T1000 (cell line): ENCODE measurements around the gene MSL1.

Source experiments
- DNase-seq: peaks from one replicate; lab custom pipeline; 2025; ENCODE audit warnings: mixed read lengths; lab: John Stamatoyannopoulos, UW

MSL1 gene

DNA sequence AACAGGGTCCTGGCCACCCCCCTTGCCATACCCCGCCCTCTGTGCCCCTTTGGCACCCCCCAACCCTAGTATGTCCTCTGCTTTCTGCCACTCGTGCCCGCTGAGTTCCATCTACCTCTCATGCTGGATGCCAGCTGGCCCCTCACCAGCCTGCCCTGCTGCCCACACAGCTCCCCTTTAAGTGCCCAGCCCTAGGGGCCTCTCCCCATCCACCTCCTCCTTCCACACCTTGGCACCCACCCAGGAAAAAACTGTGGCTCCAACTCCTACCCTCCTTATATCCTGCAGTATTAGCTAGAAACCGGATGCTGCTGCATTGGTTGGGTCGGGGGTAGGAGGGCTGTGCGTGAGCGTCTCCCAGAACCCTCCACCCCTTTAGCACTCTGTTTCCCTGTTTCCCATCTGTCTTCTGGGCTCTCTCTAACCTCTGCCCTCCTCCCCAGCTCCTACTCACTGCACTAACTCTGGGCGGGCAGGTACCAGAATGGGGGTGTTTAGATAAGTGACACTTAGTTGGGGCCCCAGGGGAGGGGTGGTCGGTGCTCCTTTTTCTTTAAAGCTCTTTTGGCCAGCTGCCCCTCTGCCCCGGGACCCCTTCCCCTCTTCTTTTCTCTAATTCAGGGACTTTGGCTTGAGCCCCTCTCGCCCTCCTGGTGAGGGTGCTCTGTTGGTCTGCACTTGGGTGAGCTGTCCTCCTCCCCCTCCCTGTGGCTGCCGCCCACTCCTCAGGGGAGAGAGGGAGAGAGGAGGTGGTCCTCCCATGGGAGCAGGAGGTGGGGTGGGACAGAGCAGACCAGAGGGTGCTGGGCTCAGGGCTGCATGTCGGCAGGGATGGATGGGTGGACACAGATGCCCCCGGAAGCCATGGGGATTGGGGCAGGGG, 31.3 kb upstream of the MSL1 start:
- DNase-seq: no peak

DNA sequence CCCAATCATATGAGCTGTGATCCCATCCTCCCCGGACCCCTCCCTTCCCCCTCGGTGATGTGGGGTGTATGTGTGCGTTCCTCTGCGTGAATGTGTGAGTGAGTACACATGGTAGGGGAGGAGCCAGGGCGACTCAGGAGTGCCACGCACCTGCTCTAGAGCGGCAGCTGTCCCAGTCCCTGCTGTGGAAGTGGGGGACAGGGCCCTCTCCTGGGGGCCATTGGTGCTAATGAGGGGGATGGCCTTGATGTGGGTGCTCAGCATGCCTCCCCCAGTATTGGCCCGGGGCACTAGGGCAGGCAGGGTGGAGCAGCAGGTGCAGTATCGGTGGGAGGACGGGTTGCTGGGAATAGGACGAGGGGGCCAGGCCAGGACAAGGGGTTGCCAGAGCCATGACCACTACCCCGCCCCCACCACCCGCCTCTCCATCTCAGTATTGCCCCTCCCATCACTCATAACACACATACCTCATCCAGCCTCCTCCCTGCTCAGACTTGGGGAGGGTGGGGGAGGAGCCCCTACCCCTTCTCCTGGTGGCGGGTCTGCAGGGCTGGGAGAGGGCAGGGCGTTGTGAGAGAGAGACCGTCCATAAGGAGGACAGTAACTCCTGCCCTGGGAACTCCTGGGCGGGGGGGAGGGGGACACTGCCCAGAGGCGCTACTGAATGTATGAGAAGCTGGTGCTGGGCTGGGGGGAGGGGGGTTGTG, 29.9 kb upstream of the MSL1 start:
- DNase-seq: no peak

DNA sequence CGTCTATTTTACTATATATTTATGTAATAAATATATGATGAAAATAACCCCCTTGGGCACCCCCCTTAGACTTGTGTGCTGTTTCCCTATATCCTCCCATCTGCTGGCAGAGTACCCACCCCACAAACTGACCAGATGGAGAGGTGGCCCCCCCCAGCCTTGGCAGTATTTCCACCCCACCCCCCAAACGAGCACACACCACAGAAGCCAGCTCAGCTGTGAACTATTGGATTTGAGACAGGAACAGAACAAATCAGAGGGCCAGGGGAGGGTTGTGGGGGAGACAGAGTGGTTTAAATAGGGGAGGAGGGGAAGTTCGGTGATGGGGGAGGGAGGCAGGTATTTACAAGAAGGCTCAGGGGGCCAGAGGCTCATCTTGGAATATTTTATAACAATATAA, 29.2 kb upstream of the MSL1 start:
- DNase-seq: no peak

GRCh38 chr17:40093005-40093579, 28.7 kb upstream of the MSL1 start:
- no peak for DNase-seq

GRCh38 chr17:40093580-40094201, 28.1 kb upstream of the MSL1 start:
- no peak for DNase-seq

DNA sequence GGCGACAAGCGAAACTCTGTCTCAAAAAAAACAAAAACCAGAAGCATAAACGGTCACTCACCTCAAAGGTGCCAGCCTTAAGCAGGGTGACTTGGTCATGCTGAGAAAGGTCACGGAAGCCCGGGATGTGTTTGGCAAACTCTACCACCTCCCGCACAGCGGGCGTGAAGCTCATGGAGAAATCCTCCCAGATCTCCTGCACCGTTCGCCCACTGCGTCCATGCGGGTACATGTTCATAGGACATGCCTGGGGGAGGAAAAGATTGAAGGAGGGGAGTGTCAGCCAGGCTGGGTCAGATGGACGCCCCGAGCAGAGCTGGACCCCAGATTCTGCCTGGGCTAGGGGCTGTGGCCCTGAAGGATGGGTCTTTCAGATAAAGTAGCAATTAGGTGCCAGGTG, 26.9 kb upstream of the MSL1 start:
- no peak for DNase-seq

GRCh38 chr17:40095351-40095943, 26.3 kb upstream of the MSL1 start:
- DNase-seq: no peak

DNA sequence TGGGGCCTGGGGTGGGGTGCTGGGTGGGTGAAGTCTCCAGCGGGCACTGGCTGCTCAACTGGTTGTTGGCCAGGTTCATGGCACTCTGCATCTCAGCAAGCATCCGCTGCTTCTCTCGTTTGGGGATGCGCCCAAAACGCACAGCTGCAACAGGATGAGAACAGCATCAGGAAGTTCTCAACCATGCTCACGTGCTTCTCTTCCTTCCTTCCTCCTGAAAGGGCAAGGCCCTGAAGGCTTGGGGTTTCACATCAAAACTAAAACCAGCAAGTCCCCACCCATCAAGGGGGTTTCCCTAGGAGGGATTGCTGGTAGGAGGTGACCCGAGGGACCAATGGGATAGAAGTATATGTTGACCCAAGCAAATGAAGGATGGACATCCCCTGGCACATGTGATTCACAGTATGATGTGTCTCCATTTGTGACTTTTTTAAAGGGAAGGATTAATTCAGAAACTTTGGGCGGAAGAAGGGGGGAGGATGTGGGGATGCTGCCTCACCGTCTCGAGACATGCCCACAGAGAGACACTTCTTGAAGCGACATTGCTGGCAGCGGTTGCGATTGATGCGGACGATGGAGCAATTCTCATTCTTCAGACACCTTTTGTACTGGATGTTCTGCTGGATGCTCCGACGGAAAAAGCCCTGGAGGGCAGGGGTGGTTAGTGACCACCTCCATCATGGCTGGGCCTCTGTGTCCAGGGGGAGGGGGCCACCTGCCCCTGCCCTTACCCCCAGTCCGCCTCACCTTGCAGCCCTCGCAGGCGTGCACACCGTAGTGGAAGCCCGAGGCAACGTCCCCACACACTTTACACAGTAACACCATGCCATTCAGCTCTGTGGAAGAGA, 25.6 kb upstream of the MSL1 start:
- no peak for DNase-seq

DNA sequence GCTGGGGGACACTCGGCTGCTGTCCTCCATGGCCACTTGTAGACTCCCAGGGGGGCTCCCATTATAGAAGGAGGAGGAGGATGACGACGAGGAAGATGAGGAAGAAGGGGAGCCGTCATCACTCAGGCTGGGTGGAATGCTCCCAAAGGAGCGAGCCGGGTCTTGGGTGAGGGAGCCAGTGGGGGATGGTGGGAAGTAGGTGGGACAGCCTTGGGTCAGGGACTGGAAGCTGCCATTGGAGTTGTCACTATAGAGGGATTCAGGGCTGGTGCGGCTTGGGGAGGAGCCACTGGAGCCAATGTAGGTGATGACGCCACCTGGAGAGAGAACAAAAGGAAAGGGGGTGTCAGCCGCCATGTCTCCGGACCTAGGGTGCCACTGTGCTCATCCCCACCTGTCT, 24.7 kb upstream of the MSL1 start:
- DNase-seq: no peak

- no peak for DNase-seq
These were observed 23.6 kb upstream of the MSL1 start for GRCh38 chr17:40097931-40098845.

DNA sequence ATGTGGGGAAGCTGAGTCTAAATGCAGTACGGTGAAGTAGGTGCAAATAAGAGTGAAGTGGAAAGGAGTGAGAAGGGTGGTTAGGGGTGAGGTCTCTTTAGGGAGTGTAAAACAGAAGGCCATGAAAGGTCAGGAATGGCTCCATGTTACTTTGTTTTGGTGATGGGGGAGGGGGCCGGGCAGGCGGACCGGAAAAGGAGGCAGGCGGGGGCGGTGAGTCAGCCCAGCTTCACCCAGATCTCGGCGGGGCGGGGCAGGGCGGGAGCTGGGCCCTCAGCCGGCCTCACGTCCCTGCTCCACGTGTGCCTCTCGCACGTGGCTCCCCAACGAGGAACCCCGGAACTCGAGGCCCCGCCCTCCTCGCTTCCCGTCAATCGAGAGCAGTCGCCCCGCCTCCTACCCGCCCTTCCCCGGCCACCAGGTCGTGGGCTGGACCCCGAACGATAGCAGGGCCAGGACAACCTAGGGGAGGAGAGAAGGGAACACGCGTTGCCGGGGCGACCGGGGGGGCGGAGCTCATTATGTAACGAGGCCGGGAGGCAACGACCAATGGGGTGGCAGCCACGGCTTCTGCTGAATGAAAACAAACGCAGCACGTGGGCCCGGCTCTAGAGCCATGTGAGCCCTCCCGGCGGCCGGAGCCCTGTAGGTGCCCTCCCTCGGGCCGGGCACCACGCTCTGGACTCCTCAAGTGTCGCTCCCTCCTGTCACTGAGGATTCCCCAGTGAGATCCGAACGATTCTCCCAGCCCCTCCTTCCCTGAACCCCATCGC, 22.7 kb upstream of the MSL1 start:
- peak; percentile 99 for DNase-seq

- DNase-seq: no peak
These were observed 22.0 kb upstream of the MSL1 start for GRCh38 chr17:40099619-40100418.

GRCh38 chr17:40100419-40100668, 21.4 kb upstream of the MSL1 start, which contains the start of gene NR1D1:
TSS of gene NR1D1 (minus strand) at chr17:40100589. CDS start at chr17:40100094, 495 bp downstream.
- DNase-seq: no peak

DNA sequence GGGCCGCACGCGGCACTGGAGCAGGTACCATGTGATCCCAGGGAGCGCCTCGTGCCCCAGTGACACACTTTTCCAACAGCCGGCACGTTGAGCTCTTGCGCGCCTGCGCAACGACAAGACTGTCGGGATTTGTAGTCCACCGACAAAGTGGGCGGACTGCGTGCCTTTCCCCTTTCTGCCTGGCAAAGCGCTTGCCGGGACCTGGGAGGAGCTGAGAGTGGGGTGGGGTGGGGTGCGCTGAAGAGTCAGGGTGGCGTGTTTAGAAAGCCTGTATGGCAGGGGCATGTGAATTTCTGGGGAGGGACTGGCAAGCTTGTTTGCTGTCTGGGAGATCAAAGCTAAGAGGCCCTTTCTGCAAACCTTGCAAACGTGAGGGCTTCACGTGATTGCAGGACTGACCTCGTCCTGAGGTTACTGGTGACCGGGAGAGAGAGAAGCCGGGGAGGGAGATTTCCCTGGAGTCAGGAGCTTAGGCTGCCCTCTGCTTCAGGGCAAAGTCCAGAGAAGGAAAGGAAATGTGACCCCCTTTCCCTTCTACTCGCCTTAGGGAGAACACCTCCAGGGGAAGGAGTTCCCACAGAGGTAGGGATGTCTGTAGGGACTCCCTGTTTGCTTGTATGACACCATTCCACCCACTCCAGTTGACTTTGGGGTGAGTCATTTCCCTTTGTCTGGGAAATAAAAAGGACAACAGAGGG, 21.0 kb upstream of the MSL1 start:
- DNase-seq: peak; percentile 98

DNA sequence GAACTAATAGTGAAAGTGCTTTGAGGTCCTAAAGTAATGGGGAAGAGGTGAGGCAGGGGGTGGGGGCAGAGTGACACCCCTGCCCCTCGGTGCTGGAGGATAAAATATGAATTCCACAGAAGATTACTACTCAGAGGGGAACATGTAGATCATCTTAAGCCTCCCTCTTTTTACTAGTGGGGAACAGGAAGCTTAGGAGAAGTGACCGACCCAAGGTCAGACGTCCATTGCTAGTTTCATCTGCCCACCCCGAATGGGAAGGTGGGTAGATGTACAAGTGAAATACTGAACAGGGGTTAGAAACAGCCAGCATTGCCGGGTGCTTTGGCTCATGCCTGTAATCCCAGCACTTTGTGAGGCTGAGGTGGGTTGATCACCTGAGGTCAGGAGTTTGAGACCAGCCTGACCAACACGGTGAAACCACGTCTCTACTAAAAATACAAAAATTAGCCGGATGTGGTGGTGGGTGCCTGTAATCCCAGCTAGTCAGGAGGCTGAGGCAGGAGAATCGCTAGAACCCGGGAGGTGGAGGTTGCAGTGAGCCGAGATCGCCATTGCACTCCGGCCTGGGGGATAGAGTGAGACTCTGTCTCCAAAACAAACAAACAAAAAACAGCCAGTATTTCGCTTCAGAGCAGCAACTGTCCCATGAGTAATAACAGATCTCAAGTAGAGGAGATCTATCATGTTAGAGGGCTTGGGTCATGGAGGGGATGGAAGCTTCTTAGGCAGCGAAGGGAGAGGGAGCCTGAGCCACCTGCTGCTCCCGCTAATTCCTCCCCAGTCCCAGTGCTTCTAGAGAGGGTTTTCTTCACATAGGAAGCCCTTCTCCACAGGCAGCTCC, 20.2 kb upstream of the MSL1 start:
- no peak for DNase-seq

DNA sequence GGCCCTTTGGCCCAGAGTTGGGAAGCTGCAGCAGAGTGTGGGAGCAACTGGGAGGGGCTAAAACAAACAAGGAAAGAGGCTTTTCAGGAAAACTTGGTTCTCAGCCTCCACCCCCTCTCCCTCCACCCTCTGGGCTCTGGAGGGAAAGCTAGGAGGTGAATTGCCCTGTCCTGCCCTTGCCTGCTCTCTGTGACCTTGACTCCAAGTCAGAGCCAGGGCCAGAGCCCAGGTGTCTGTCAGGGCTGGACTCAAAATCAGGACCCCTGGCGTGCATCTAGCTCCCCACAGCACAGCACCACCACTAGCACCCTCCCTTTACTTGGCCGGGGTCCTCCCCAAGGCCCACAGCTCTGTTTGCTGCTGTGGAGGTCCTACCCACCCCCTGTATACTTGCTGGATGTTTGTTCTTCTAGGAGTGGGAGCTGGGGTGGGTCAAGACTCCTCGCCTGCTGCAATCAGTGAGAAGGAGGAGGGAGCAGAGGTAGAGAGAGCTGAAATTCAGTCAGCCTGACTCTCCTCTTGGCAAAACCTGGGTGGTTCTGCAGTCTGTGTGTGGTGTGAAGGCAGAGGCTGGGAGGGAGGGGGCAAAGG, 18.6 kb upstream of the MSL1 start:
- DNase-seq: no peak

DNA sequence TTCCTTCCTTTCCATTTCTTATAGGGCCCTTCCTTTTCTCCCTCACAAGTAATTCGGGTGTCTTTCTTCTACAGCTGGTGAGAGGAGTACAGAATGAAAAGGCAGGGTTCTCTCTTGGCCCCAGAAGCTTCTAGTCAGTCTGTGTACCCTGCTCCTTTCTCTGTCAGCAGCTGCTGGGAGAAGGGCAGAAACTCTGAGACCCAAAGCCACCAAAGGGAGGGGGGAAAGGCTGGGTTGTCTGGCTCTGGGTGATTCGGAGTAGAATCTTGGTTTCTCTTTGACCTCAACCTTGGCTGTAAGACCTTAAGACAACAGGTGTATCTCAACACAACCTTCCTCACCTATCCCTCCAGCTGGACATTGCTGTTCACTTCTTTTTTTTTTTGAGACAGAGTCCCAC, 18.1 kb upstream of the MSL1 start:
- no peak for DNase-seq
